Vagina (tissue), 2 donors: ENCODE results near the gene CKLF.

ENCODE experiments used
- POLR2A ChIP-seq, 2 donors: fragments of 450-650 bp; IDR thresholded peaks; one replicate each; pipeline ENCODE4 v1.6.1; 2017; ENCODE audit warnings: antibody characterized with exemption in 2 of 2, mild to moderate bottlenecking in 2 of 2, moderate library complexity in 2 of 2
- POLR2AphosphoS5 ChIP-seq, 2 donors: sonication (generic); formaldehyde crosslinking; IDR thresholded peaks; one replicate each; pipeline ENCODE4 v1.9.0; 2017; ENCODE audit warnings: antibody characterized with exemption in 2 of 2, mild to moderate bottlenecking in 2 of 2, low read depth in 1 of 2; ENCODE audit not compliant: insufficient read depth in 1 of 2
- TF ChIP-seq, protein P1 (sequence below), 3 experiments: fragments of 450-650 bp in 2 of 3; fragments of 200-600 bp in 1 of 3; sonication (generic) in 1 of 3; IDR thresholded peaks; one replicate each; pipeline ENCODE4 v1.5.1; 2017 to 2019; ENCODE audit warnings: antibody characterized with exemption in 3 of 3, mild to moderate bottlenecking in 2 of 3, moderate library complexity in 2 of 3

GRCh38 chr16:66592241-66592640 lies 39.9 kb downstream of the CKLF start:
- TF ChIP-seq, protein P1, sequence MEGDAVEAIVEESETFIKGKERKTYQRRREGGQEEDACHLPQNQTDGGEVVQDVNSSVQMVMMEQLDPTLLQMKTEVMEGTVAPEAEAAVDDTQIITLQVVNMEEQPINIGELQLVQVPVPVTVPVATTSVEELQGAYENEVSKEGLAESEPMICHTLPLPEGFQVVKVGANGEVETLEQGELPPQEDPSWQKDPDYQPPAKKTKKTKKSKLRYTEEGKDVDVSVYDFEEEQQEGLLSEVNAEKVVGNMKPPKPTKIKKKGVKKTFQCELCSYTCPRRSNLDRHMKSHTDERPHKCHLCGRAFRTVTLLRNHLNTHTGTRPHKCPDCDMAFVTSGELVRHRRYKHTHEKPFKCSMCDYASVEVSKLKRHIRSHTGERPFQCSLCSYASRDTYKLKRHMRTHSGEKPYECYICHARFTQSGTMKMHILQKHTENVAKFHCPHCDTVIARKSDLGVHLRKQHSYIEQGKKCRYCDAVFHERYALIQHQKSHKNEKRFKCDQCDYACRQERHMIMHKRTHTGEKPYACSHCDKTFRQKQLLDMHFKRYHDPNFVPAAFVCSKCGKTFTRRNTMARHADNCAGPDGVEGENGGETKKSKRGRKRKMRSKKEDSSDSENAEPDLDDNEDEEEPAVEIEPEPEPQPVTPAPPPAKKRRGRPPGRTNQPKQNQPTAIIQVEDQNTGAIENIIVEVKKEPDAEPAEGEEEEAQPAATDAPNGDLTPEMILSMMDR (IDR thresholded peaks at IDR 0.05): no peak
- TF ChIP-seq POLR2A (IDR thresholded peaks at IDR 0.05): no peak
- no peak for TF ChIP-seq POLR2AphosphoS5 (IDR thresholded peaks at IDR 0.05; ENCODE audit: insufficient read depth in 1 of 2, low read depth in 1 of 2)
